RWPE1 (cell line): ENCODE measurements around the gene TMEM52B.
"Not testable (repeated sequence)": the region's sequence is repeated elsewhere in the genome, so short reads cannot be mapped to it uniquely, and the experiment has no call there.

Source experiments
- CTCF ChIA-PET: fragments of 350-600 bp; sonication (Branson Sonifier 250); formaldehyde crosslinking; extraction: SDS; loops from one replicate; lab custom pipeline; 2021; lab: Yijun Ruan, JAX
- POLR2A ChIA-PET: fragments of 400-600 bp; formaldehyde crosslinking; extraction: SDS; loops from one replicate; lab custom pipeline; 2020; ENCODE audit warnings: antibody characterized with exemption; ENCODE audit not compliant: low non-redundant PET; lab: Yijun Ruan, JAX
- DNase-seq: peaks from one replicate; pipeline ENCODE4 v3.0.0; 2012; ENCODE audit warnings: low spot score
- H3K27ac ChIP-seq: fragments of 450-650 bp; 2 replicates; pipeline ENCODE4 v1.5.1; 2017
- CTCF ChIP-seq: fragments of 450-650 bp; conservative IDR thresholded peaks from 2 replicates; pipeline ENCODE4 v1.5.1; 2017; ENCODE audit warnings: low read depth, mild to moderate bottlenecking

TMEM52B gene

GRCh38 chr12:10213168-10214135 lies 34.6 kb downstream of the TMEM52B start:
- ChIA-PET CTCF (no interaction called here), POLR2A (no interaction called here)
- DNase-seq, result peak; percentile 48
- TF ChIP-seq CTCF, result no peak
- H3K27ac ChIP-seq, result peak overlapping the region; percentile 86

DNA sequence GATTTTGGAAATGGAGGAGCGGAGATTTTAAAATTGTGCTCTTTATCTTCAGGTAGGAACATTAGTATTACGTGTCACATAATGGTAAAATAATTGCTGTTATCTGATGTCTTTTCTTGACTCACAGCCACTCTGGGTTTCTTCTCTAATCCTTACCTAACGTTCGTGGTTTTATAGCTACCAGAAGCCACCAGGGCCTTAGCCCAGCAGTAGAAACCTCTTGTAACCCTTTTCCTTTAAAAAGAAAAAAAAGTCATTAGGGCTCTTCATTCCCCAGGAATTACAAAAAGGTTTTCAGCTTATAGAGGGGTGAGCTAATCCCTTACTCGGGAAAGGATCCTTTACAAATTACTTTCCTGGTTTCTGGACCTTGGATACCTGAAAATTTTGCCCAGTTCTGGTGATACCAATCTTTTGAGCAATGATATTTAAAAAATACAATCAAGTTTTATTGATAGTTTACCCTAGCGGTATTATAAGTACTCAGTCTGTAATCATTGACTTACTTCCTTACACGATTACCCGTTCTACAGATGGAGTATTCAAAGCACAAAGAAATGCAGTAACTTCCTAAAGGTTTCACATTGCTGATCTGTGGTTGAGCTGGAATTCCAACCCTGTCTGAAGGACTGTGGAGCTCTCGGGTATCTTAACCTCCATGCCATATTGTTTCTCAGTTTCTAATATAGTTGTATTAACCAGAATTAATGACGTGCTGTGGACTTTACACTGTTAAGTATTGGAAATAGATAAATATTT lies 35.5 kb downstream of the TMEM52B start:
- TF ChIP-seq CTCF, result no peak
- CTCF ChIA-PET, result no interaction called here
- DNase-seq, result peak; percentile 8
- POLR2A ChIA-PET, result interaction anchor here (0.5 kb wide), 1 partner anchor 114 kb away, joined by 6 read pairs; no protein-coding TSS in a partner anchor
- H3K27ac ChIP-seq, result peak overlapping the region; percentile 86

- POLR2A ChIA-PET, result interaction anchor here (0.5 kb wide), 1 partner anchor 115 kb away, joined by 6 read pairs; no protein-coding TSS in a partner anchor
- CTCF ChIA-PET, result interaction anchor here (0.9 kb wide), 1 partner anchor 62 kb away, joined by 3 read pairs; no protein-coding TSS in a partner anchor
Observed at GRCh38 chr12:10214895-10215267, 36.0 kb downstream of the TMEM52B start.

DNA sequence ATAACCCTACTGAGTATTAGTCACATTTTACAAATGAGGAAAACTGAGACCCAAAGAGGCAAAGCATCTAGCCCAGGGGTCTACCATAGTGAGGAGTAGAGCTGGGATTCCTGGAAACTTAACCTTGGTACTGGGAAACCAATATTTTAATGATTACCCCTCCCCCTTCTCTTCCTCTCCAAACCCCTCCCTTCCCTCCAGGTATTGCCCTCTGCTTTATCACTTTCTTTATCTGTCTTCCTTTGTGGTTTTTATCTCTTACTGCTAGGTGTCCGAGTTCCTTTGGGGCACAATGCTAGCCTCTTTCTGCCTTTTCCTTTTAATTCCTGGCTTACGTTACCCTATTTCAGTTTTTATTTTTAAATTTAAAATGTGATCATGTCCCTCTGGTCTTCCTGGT lies 36.6 kb downstream of the TMEM52B start:
- no peak for TF ChIP-seq CTCF
- ChIA-PET POLR2A (no interaction called here), CTCF (interaction anchor here (0.9 kb wide), 1 partner anchor 62 kb away, joined by 3 read pairs; no protein-coding TSS in a partner anchor)
- no peak for DNase-seq
- H3K27ac ChIP-seq, result no peak overlapping the region

More at GRCh38 chr12:10214895-10215267, 36.0 kb downstream of the TMEM52B start:
- TF ChIP-seq CTCF, result no peak
- no peak overlapping the region for H3K27ac ChIP-seq
- DNase-seq, result no peak

- H3K27ac ChIP-seq, POLR2A ChIA-PET, DNase-seq: not testable (repeated sequence)
- CTCF ChIA-PET, result interaction anchor here (0.9 kb wide), 1 partner anchor 63 kb away, joined by 3 read pairs; no protein-coding TSS in a partner anchor
Observed at GRCh38 chr12:10215946-10216345, 37.1 kb downstream of the TMEM52B start.

- ChIA-PET CTCF (interaction anchor here (0.6 kb wide), 1 partner anchor 164 kb away, joined by 3 read pairs; no protein-coding TSS in a partner anchor), POLR2A (no interaction called here)
- no peak for DNase-seq
- no peak for TF ChIP-seq CTCF
- H3K27ac ChIP-seq, result no peak overlapping the region
Observed at GRCh38 chr12:10218021-10218420, 39.2 kb downstream of the TMEM52B start.
